GM18517 (cell line): Measurements from ENCODE around the gene UFM1.
"Not testable (repeated sequence)": the region's sequence is repeated elsewhere in the genome, so short reads cannot be mapped to it uniquely, and the experiment has no call there.

Experiments
- ATAC-seq: cut with Tn5 transposase; IDR thresholded peaks from one replicate; pipeline ENCODE4 v1.9.1; 2021; ENCODE audit warnings: mild to moderate bottlenecking, moderate library complexity; ENCODE audit not compliant: unreplicated experiment

The UFM1 gene

DNA sequence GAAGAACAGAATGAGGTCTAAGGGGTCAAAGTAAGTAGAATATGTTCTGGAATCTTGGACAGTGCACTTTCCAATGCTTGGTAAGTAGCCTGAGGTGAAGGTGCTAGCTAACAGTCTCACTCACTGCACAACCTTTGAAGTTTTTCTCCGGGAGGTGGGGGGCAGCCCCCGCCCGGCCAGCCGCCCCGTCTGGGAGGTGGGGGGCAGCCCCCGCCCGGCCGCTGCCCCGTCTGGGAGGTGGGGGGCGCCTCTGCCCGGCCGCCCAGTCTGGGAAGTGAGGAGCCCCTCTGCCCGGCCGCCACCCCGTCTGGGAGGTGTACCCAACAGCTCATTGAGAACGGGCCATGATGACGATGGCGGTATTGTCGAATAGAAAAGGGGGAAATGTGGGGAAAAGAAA is 14.1 kb downstream of the UFM1 start:
- not testable (repeated sequence) for ATAC-seq

DNA sequence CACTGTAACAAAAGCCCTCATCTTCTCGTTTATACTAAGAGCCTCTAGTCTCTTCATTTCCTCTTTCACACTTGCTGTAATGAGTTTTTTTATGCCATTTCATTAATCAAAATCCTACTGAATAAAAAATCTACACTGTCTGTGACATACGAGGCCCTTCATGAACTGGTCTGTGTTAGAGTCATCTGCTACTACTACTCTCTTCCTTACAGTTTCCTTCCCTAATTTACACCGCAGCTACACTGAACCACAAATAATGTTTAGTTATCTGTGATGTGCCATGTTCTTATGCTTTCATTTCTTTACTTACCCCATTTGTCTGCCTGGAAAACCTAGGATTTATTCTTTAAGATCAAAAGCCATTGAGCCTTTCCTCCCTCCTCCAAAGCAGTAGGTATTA is 16.0 kb downstream of the UFM1 start:
- ATAC-seq: no peak

DNA sequence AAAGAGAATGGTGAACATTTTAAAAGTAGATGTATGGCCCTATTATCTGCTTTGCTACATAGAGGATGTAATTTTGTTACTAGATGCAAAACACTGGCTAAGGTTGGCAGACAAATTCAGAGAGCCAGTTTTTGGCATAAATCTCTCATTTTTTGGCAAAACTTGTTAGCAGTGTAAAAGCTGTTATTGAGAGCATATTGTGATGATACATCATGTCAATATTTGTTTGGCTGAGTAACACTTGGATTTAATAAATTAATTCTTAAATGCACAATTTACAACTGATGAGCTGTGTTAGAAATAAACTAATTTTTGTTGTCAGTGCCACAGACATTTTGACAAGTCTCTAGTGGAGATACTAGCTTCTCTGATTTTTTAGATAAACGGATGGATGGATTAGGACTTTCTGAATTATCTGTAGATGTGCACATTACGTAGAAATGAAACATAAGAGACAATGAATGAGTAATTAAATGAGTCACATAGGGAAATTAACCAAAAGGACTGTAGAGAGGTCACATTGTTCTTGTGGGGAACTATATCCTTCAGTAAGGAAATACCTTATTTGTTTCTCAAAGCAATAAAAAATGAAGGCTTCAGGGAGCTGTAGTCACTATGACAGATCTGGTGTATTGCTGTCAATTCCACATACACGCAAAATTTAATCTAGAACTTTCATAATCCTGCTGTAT is 17.4 kb downstream of the UFM1 start:
- no peak for ATAC-seq

DNA sequence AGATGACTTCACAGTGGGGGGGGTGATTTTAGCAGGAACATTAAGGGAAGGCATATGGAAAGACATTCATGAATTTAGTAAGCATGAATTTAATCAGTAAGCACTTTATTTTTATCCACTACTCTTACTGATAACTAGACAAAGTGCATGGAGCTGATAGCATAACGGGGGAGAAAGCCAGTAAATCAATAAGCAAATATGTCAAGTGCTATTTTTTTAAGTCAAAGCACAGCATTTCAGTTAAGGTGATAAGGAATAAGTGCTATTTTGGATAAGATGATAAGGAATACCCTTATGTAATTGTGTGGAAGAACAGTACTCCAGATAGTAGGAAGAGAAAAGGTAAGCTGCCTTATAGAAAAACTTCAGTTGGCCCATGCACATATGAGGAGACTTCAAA is 19.4 kb downstream of the UFM1 start:
- no peak for ATAC-seq

DNA sequence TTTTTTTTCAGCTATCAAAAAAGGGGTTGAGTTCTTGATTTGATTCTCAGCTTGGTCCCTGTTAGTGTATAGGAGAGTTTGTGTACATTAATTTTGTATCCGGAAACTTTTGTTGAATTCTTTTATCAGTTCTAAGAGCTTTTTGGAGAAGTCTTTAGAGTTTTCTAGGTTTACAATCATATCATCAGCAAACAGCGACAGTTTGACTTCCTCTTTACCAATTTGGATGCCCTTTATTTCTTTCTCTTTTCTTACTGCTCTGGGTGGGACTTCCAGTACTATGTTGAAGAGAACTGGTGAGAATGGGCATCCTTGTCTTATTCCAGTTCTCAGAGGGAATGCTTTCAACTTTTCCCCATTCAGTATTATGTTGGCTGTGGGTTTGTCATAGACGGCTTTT is 20.4 kb downstream of the UFM1 start:
- not testable (repeated sequence) for ATAC-seq

DNA sequence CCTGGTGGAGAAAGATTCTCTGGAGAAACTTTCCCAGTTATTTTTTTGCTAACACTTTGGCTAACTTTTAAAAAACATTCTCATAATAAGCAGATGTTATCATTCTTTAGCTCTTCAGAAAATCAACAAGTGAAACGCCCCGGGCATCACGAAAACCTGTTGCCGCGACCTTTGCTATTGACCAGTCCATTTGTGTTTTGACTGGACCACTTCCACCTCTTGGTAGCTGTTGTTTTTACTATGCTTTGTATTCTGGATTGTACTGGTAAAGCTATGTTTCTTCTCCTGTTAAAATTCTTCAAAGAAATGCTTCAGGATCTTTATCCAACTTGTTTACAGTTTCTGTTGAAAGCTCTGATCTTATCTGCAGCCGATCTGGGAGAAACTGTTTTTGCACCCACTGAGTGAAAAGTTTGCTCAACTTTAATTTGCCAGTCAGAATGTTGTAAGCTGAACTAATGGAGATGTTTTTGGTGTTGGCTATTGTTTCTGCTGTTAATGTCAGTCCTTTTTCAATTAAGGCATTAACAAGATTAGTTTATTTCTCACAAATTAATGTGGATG is 23.3 kb downstream of the UFM1 start:
- no peak for ATAC-seq

DNA sequence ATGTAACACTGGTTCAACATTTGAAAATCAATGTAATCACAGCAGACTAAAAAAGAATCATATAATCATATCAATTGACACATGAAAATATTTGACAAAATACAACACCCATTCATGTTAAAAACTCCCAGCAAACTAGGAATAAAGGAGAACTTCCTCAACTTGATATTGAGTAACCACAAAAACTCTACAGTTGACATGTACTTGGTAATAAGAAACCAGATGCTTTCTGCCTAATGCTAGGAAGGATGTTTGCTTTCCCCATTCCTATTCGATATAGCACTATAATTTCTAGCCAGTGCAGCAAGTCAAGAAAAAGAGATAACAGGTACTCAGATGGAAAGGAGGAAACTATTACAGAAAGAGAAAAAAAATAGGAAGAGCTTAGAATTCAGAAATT is 26.9 kb downstream of the UFM1 start:
- no peak for ATAC-seq

DNA sequence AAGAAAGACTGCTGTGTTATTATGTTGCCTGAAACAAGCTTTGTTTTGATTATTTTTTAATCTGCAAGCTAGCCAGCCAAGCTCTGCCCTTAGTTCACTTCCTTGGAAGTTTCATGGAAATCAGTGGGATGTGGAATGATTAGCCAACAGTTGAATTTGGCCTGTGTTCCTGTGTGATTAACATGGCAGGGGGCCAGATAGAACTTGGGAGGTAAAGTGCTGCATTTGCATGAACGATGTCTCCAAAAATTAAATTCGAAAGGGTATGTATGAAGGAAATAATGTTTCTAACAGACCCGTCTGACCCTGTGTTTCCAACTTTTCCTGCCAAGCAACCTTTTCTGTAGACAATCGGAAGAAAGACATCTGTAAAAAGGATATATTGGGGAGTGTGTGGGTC is 32.2 kb downstream of the UFM1 start:
- ATAC-seq: no peak

DNA sequence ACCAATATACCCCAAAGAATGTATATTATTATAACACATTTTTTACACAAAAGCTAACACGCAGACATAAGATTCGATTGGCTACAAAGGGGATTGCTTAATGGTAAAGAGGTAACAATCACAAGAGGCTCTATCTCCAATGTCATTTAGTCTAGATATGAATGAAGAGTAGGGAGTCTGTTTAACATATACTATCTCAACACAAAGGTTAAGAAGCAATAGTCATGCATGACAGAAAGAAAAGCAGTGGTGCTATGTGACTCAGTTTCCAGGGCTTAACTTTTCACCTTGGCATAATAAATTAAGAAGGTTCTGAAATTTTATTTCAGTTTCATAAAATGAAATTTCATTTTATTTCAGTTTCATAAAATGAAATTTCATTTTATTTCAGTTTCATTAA is 33.3 kb downstream of the UFM1 start:
- no peak for ATAC-seq

DNA sequence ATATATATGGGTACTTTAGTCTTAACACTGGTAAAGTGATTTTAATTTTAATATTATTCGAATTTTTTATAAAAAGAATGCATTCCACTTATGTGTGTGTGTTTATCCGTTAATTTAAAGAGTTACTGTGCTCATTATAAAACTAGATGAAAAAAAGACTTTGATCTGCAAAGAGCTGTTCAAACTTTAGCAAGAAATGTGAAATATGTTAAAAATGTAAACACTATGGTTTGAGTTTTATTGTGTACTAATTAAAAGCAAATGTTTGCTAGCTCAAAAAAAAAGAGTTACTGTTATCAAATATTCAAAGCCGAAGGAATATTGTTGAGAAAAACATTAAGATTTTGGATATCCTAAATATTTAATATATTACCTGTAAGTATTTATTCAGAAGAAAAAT is 34.5 kb downstream of the UFM1 start:
- no peak for ATAC-seq

DNA sequence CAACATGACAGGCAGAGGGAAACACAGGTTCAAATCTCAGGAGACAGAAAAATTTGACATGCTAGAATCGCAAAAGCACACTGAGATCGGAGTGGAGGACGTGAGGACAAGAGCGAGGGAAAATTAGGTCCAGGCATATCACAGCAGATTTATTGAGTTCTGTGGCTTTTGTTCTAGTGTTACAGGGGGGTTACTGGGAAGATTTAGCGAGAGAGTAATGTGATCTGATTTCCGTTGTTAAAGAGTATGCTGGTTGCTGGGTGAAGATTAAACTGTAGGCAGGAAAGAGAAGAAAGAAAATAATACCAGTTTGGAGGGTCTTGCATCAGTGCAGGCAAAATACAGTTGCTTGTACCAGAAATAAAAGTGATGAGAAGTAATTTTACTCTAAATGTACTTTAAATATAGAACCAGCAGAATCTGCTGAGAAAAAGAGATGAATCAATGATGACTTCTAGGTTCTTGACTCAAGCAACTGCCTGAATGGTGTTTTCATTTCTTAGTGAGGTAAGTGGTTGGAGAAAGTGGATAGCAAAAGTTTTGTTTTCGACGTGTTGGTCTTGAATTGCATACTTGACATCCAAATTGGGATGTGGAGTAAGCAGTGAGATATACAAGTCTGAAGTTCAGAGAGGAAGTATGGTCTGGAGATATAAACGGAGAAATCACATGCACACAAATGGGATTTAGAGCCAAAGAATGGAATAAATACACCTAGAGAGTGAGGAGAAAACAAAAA is 35.7 kb downstream of the UFM1 start:
- no peak for ATAC-seq

DNA sequence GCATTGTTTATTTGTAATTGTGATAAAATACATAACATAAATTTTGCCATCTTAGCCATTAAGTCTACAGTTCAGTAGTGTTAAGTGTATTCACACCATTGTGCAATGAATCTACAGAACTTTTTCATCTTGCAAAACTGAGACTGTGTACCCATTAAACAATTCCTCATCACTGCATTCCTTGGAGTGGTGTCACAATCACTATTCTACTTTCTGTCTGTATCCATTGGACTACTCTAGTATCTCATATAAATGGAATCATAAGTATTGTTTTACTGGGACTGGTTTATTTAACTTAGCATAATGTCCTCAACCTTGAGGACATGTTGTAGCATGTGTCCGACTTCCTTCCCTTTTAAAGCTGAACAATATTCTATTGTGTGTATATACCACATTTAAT is 36.8 kb downstream of the UFM1 start:
- no peak for ATAC-seq

DNA sequence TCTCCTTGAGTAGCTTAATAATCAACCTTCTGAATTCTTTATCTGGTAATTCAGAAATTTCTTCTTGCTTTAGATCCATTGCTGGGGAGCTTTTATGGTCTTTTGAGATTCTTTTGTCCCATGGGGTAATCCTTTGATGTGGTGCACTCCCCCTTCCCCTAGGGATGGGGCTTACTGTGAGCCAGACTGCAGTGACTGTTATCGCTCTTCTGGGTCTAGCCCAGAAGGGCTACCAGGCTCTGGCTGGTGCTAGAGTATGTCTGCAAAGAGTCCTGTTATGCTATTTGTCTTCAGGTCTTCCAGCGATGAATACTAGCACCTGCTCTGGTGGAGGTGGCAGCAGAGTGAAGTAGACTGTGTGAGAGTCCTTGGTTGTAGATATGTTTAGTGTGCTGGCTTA is 41.7 kb downstream of the UFM1 start:
- no peak for ATAC-seq

DNA sequence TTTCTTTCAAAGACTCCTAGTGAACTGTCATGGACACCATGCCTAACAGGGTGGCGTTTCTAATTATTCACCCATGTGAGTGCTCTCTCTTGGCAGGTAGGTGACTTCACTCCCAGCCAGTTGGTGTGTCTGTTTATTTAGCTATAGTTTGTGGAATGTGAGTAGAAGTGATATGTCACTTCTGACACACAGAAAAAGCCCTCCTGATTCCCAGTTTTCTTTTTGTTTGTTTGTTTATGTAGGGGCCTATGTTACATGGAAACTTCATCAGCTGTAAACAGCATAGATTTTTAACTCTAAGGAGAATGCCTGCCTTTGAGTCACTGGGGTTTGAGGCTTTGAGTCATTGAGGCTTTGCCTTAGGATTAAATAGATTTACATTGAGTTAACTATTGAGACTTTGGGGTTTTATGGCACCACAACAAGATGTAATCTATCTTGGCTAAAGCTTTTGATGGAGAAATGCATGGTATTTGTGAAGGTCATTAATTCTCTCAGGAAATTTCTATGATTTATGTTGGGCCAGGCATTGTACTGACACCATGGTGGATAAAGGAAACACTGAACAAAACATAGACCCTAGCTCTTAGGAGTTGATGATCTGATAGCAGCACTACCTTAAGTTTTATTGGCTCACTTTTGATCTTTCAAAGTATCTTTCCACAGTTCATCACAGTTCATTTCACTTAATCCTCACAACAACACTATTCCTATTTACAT is 45.3 kb downstream of the UFM1 start:
- ATAC-seq: no peak

DNA sequence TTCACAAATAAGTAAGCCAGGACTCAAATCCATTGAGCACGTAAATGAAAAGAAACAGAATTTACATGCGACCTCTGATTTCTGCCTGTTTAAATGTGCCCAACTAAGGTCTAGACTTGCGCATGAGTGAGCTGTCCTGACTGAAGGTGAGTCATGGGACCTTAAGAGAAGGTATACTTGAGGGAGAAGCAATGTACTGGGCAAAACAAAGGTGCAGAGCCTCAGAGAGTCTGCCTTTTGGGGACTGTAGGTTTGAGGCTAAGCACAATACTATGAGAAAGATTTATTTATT is 45.8 kb downstream of the UFM1 start:
- ATAC-seq: no peak

DNA sequence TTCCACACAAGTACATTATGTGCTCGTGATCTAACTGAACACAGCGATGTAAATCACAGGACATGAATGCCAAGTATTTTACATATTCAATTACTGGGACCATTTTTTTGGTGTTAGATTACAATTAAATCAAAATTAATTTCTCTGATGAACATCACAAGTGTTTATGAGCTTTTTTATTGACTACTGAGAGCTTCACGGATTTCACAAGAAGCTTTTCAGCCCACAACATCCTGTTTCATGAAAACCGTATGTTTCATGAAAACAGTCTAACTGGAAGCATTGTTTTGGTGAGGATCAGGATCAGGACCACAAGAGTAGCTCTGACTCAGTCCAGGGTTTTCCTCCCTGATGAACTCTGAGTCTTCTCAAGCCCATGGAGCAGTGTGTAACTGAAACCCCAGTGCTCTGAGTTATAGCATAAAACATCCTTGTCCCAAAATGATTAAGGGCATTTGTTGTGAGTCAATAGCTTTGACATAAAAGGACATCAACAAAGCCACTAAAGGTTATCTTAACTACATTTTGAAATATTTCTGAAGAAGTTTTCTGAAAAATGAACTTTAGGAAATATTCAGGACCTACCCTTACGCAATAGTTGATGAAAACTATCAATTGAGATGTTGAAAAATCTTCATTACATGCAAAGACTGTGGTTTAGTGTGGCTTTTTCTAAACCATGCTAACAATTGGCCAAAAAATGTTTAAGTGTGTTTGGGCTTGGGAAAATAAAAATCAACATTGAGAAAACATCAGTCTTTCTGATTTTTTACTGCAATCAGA is 49.3 kb downstream of the UFM1 start:
- no peak for ATAC-seq

DNA sequence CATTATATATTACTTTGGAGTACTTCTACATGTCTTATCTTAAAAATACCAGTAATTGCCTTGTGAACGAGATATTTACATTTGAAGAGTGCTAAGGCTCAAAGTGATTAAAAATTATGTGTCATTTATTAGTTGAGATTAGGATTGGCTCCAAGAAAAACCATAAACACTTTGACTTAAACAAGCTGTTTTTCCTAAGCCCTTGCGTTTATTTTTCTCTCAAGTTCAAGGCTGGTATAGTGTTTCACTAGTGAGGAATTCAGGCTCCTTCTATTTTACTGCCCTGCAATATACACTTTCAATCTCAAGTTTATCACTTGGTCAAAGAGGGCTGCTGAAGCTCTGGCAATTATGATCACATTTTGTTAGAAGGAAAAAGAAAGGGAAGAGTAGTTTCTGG is 49.9 kb downstream of the UFM1 start:
- ATAC-seq: no peak

DNA sequence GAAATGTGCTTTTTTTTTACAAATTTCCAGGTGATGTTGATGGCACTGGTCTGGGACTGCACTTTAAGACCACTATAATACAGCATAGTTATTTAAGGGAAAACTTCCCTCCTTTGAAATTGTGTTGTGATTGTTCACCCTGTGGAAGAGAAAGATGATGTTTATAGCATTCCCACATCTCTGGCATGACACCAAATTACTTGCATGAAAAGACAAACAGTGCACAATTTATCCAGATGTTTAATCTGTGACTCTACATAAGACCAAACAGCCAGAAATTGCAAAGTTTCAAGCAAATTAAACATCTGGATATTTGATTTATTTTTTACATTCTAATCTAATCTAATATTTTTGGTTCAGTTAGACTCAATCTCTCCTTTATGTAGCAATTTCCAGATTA is 51.6 kb downstream of the UFM1 start:
- no peak for ATAC-seq

DNA sequence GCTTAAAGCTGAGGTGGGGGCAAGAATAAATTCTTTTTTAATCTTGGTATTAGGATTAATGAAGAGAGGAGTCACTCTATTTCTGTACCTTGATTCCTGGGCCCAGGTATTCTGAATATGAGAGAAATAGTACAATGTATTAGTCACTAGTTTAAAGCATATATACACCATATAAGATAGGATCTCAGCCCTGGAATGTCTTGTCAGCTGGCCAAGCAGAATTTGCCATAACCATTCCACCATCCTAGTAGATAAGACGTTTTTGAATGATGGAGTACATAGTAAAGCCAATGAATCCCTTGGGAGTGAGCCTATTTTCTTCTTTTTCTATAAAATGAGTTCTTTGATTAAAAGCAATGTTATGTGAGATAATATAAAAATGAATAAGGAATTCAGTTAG is 55.6 kb downstream of the UFM1 start:
- no peak for ATAC-seq

DNA sequence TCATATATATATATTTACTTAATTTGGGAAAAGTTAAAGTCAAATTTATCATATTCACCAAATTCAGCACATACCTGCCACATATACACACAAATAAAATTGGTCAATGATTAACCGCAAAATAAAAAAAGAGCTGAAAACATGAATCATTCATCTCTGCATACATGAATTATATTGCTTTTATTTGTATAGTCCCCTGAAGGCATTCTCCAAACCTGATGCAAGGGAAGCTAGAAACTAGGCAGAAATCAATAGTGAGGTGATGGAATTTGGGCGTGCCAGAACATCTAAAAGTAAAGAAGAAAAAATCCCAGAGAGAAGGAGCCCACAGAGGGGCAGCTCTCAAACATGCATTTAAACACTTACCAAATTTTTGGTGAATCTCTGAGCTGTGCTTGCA is 60.1 kb downstream of the UFM1 start:
- no peak for ATAC-seq

DNA sequence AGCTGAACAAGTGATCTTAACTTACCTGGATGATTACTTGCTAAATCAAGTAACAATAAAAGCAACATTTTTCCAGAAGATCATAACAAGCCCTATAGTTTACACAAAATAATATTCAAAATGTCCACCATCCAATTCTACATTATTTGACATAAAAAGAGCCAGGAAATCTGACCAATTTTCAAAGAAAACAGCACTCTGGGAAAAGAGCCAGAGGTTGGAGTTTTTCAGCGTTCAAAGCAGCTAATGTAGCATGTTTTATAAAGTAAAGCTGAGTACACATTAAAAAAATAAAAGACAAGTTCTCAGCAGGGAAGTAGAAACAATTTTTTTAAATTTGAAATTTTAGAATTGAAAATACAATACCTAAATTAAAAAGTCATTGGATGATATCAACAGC is 62.6 kb downstream of the UFM1 start:
- ATAC-seq: no peak
